Ureter (tissue), 1 donor: ENCODE data around the gene MBNL1. TPM values are rescaled to one million over a fixed set of nuclear protein-coding genes. Genes with fewer than 3 reads are reported as not detected.

Experiments used
- DNase-seq: peaks from one replicate; pipeline ENCODE4 v3.0.0-alpha.2; 2020; ENCODE audit warnings: low spot score
- total RNA-seq: library from RNA; stranded (reverse); gene quantifications from one replicate; pipeline ENCODE4 v1.2.4, GENCODE V29; 2023
- donor health status: DM: yes; HTN: yes; CAD: no.

MBNL1 gene
- total RNA-seq, 1 donor from 2014 or later, result 223 TPM

- no peak for DNase-seq
Observed at GRCh38 chr3:152272771-152273242, 4.1 kb downstream of the MBNL1 start.

- no peak for DNase-seq
Observed at GRCh38 chr3:152276681-152277080, 8.0 kb downstream of the MBNL1 start.

DNA sequence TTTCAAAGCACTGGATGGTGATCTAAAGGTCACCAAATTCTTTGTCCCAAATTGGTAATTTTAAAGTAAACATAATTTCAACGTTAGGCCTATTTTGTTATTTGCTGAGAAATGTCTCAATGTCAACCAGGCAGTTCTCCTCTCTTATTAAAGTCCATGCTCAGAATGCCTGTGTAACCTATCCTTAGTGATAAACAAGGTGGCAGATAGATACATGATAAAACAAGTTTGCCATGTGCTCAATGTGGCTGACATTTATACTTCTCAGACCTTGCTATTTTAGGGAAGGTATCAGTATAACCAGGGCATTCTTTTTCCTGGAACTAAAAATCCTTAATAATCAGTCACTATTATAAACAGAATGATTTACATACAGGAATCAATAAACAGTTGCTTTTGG is 8.5 kb downstream of the MBNL1 start:
- DNase-seq, result no peak

DNA sequence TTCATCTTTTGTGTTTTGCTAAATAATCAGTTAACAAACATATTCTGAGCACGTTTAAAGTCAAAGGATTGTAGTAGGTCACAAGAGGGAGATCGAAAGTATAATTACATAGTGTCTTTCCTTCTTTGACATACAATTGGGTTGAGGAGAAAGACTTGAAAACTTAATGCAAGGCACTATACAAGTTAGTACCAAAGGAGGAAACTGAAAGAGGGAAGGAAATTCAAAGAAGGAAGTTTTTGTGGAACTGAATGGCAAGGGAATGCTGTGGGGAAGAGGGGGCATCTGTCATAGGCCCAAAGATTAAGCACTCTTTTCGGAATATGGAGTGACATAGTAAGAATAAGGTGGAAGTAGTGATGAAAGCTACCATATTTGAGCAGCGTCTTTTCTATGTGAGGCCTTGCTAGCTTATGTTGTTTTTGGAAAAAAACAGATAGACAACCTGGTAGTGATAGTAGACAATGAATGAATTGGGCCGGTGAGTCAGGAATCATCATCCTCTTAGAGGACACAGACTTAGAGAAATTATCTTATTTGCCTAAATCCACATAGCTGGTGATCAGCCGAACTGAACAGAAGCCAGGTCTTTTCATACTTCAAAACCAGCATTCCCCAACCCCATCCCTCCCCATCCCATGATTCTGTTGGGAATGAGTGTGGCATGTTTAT is 10.2 kb downstream of the MBNL1 start:
- no peak for DNase-seq

DNA sequence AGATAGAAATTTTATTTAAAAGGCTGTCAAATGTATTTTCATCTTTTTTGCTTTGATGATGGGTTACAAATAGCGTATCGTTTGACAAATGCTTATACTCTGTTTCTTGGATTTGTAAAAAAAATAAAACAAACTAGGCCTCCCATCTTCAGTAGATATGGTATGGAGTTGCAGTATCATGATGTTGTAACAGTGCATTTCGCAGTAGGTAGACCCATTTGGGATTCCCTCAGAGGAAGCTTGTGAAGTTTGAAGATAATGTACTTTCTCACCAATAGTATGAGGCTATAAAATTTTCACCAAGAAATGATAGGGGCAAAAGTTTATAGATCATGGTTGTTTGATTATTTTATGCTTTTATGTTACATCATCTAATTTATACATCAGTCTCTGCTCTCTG is 10.8 kb downstream of the MBNL1 start:
- no peak for DNase-seq

- DNase-seq, result no peak
Observed at GRCh38 chr3:152280539-152280938, 11.8 kb downstream of the MBNL1 start.

GRCh38 chr3:152281133-152281713 is 12.5 kb downstream of the MBNL1 start:
- no peak for DNase-seq

- no peak for DNase-seq
Observed at GRCh38 chr3:152282813-152283212, 14.1 kb downstream of the MBNL1 start.

DNA sequence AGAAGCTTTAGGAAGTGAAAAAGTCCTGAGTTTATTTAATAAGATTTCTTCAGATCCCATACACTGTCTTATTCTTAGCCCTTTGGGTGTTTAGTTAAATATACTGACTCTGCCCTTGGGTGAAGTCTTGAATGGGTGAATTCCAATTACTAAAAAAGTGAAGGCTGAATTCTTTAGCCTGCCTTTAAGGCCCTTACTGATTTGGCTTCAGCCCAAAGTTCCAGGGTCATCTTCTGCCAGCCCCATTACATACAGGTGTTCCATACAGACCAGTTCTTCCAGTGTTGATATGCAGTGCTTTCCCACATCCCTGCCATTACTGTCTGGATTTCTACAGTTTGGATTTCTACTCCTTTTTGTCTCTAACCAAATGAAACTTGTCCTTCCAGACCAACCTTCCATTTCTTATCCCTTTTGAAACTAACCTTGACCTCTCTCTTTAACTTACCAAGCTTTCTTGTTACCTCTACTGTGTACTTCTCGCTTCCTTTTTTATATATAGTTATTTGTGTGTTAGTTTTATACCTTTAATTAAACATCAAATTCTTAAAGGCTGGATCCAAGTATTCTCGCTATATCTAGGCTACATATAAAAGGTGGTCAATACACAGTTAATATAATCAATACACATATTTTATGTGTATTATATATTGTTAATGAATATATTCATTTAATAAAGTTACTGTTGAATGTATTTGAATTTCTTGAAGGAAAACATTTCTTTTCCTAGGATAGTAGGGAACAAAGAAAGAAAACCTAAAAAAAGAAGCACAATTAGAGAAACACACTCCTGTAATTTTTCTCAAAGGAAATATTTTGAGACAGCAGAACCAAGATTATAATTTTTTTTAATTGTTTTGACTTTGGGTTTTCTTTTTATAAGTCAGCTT is 15.0 kb downstream of the MBNL1 start:
- DNase-seq, result no peak

- no peak for DNase-seq
Observed at GRCh38 chr3:152284906-152285305, 16.2 kb downstream of the MBNL1 start.

DNA sequence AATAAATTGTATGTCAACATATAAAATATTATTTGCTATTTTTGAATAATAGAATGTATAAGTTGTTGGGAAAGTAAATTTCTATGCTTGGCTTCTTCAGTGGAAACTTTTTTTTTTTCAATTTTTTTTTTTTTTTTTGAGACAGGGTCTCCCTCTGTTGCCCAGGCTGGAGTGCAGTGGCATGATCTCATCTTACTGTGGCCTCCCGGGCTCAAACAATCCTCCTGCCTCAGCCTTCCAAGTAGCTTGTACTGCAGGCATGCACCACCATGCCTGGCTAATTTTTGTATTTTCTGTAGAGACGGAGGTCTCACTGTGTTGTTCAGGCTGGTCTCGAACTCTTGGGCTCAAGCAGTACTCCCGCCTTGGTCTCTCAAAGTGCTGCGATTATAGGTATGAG is 16.8 kb downstream of the MBNL1 start:
- DNase-seq, result no peak

GRCh38 chr3:152287898-152288576 is 19.3 kb downstream of the MBNL1 start:
- no peak for DNase-seq

- no peak for DNase-seq
Observed at GRCh38 chr3:152288681-152289080, 20.0 kb downstream of the MBNL1 start.

GRCh38 chr3:152289708-152290107 is 21.0 kb downstream of the MBNL1 start:
- no peak for DNase-seq

DNA sequence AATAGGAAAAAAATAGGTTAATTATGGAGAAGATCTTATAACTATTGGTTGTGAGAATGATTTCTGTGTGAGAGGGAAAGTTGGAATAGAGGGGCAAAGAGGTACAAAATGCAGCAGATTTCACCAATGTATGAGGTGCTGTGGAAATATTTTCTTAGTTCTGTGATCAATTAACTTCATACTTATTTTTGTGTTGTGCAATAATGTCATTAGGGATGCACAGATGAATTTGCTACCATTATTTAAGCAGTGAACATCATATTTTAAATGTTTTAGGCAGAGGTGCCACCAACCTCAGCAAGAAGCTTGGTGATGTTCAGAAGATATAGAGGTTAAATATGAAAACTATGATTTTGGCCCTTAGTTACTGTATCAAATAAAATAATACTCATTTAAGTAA is 21.6 kb downstream of the MBNL1 start:
- DNase-seq, result no peak

DNA sequence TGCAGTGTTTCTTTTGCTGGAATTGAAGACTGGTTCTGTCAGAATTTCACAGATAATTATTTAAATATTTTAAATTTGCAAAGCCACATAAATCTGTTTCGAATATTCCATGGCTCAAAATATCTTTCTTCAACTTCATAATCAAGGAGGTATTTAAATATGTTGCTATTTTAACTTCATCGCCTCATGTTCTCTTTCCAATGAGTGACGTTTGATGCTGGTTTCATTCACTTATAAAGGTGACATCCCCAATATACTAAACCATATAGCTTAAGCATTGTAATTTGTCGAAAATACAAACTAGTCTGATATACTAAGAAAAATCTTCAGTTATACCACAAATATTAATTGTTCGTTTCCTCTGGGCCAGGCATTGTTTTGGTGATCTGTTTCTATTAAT is 22.5 kb downstream of the MBNL1 start:
- no peak for DNase-seq

GRCh38 chr3:152291649-152292066 is 22.9 kb downstream of the MBNL1 start:
- DNase-seq, result no peak

DNA sequence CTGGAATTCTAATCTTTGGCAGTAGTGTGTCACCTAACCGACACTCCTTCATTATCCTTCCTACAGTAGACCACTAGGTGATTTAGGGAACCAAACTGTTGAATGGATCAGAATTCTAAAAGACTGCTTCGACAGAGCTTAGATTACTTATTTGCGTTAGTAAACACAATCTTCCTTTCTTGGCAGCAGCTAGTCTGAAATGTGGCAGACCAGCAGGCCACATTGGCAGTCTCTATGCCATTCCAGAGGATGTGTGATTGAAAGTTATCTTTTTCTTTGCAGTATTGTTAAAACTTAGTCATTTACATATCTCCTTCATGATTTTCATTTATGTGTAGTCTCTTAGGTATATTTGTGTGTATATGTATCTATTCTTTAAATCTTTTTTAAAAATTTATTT is 23.6 kb downstream of the MBNL1 start:
- no peak for DNase-seq

- DNase-seq, result no peak
Observed at GRCh38 chr3:152293347-152294006, 24.7 kb downstream of the MBNL1 start.

- no peak for DNase-seq
Observed at GRCh38 chr3:152295344-152295743, 26.6 kb downstream of the MBNL1 start.

DNA sequence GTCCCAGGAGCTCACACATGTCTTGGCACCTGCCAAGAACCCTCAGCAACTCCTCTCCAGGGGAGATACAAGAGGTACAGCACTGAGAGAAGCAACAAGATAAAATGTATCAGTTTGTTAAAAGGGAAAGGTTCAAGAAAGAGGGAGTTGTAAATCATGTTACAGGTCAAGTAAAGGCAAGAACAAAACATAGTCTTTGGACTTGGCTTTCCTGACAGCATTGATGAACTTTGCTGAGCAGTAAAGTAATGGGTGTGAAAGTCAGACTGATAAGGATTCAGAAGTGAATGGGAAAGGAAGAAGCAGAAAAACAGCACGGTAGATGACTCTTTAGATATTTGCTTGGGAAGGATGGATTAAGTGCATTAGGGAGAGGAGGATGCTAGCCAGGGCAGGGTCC is 27.1 kb downstream of the MBNL1 start:
- no peak for DNase-seq

DNA sequence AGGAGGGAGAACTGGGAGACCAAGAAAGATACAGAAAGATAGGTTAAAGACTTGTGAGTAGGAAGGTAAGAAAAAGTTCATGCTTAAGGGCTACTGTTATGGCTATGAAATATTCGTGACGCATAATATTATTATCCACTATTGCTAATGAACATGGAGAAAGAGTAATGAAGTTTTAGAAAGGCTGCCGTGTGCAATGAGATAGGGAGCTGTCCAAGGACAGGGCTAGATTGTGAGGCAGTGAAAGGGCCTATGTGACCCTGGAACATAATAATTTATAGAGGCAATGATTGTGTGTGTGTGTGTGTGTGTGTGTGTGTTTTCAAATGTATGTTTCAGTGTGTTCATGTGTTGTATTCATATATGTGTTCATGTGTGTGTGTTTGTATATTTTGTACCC is 27.7 kb downstream of the MBNL1 start:
- no peak for DNase-seq
